H54 (cell line): ENCODE results near the gene FLYWCH1.

Experiments
- DNase-seq: peaks from one replicate; pipeline ENCODE4 v3.0.0; 2011; ENCODE audit warnings: low spot score, mixed read lengths; ENCODE audit not compliant: insufficient read length
- FAIRE-seq: peaks from 3 replicates; lab custom pipeline; 2011; peaks lifted over from hg19 to GRCh38; lab: Jason Lieb, UNC
- POLR2A ChIP-seq: IDR thresholded peaks from 2 replicates; pipeline ENCODE4 v1.6.1; 2011; ENCODE audit warnings: low read depth, mild to moderate bottlenecking, low read length

FLYWCH1 gene

GRCh38 chr16:2988590-2989099 lies 76.9 kb downstream of the FLYWCH1 start:
- no peak for TF ChIP-seq POLR2A
- no peak for DNase-seq
- no peak for FAIRE-seq

DNA sequence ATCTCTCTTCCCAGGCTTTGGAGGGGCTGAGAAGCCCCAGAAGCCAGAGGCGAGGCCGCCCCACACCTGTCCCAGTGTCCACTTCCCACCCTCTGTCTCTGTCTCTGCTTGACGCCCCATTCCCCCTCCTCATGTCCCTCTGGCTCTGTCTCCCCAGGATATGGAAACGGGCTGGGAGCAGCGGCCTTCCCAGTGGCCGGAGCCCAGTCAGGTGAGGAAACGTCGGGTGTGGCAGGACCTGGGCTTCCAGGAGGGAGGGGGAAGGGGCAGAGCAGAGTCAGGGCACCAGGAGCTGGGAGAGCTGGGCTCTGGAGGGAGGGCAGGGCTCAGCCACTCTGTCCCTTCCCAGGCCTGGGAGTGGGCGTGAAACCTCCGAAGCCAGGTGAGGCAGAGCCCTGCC lies 79.2 kb downstream of the FLYWCH1 start:
- FAIRE-seq (no peak), DNase-seq (no peak)
- no peak for TF ChIP-seq POLR2A

- no peak for FAIRE-seq
- no peak for TF ChIP-seq POLR2A
- DNase-seq = no peak
Observed at GRCh38 chr16:2991566-2992261, 80.0 kb downstream of the FLYWCH1 start.

- DNase-seq = no peak
- no peak for FAIRE-seq
- TF ChIP-seq POLR2A = no peak
Observed at GRCh38 chr16:2992383-2993081, 80.8 kb downstream of the FLYWCH1 start.

GRCh38 chr16:2996298-2996697 lies 84.6 kb downstream of the FLYWCH1 start:
- TF ChIP-seq POLR2A = no peak
- FAIRE-seq = no peak
- DNase-seq = no peak

DNA sequence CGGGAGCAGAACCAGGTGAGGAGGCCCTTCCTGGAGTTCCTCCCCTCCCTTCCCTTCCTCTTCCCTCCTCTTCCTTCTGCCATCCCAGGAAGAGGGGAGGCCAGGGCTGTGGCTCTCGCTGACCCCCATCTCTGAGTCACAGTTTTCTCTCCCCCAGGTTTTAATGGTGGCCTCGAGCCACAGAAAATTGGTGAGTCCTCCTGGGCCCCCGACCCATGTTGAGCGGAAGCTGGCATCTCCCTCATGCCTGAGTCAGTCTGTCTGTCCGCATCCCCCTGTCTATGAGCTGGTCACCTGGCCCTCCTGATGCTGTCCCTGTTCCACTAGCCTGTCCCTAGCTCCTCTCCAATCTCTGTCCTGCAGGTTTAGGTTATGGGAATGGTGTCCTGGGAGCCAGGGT lies 88.2 kb downstream of the FLYWCH1 start:
- FAIRE-seq (no peak), DNase-seq (no peak)
- no peak for TF ChIP-seq POLR2A

DNA sequence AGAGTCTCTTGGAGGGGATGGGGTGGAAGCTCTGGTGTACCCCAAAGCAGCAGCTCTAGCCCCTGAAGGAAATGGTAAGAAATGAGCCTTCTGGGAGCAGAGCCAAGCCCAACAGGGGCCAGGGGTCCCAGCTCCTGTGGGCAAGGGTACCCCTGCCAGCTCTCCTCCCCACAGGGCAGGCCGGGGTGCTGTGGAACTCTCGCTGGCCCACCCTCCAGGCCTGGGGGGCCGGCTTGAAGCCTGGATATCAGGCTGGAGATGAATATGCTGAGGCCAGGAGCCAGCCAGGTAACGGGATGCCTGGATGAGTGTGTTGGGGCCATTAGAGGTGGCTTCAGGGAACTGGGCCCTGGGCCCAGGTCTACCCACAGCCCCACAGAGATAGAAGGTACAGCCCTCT lies 88.8 kb downstream of the FLYWCH1 start:
- DNase-seq (no peak), FAIRE-seq (no peak)
- no peak for TF ChIP-seq POLR2A
